Neural cell (in vitro differentiated cells): ENCODE data around the gene TOGARAM2. TPM values are rescaled to one million over a fixed set of nuclear protein-coding genes. Genes with fewer than 3 reads are reported as not detected.

Experiments used
- H2AFZ ChIP-seq: fragments of 200-600, 300-800 bp; sonication (generic), shearing (Covaris generic); 2 replicates; pipeline ENCODE4 v1.6.0; 2014; ENCODE audit warnings: low read depth, mild to moderate bottlenecking, antibody characterized with exemption, low read length, moderate library complexity
- H3F3A ChIP-seq: fragments of 200-600 bp; shearing (Covaris generic); 2 replicates; pipeline ENCODE4 v1.6.1; 2016; ENCODE audit warnings: mild to moderate bottlenecking, moderate library complexity, mixed read lengths, antibody characterized with exemption, low read length; ENCODE audit not compliant: insufficient read depth, poor library complexity, severe bottlenecking
- H3K27ac ChIP-seq: fragments of 200-600, 300-800 bp; sonication (generic), shearing (Covaris generic); 2 replicates; pipeline ENCODE4 v1.5.1; 2014; ENCODE audit warnings: mild to moderate bottlenecking, low read length, moderate library complexity
- H3K27me3 ChIP-seq: fragments of 300-800, 200-600 bp; sonication (generic), shearing (Covaris generic); 2 replicates; pipeline ENCODE4 v1.6.0; 2014; ENCODE audit warnings: mild to moderate bottlenecking, low read depth, low read length, moderate library complexity; ENCODE audit not compliant: insufficient read depth
- H3K36me3 ChIP-seq: fragments of 300-800, 200-600 bp; sonication (generic), shearing (Covaris generic); 2 replicates; pipeline ENCODE4 v1.5.1; 2014; ENCODE audit warnings: mild to moderate bottlenecking, antibody characterized with exemption, low read length, moderate library complexity; ENCODE audit not compliant: insufficient read depth
- H3K4me2 ChIP-seq: fragments of 300-800, 200-600 bp; sonication (generic), shearing (Covaris generic); 2 replicates; pipeline ENCODE4 v1.6.0; 2014; ENCODE audit warnings: mild to moderate bottlenecking, low read length
- H3K4me3 ChIP-seq: fragments of 300-800, 200-600 bp; sonication (generic), shearing (Covaris generic); 2 replicates; pipeline ENCODE4 v1.5.1; 2014; ENCODE audit warnings: mild to moderate bottlenecking, low read length, moderate library complexity
- H3K79me2 ChIP-seq: fragments of 200-600 bp; shearing (Covaris generic); replicated peaks from 2 replicates; pipeline ENCODE4 v1.6.0; 2014; ENCODE audit warnings: mild to moderate bottlenecking, low read length, moderate library complexity; ENCODE audit not compliant: insufficient read depth
- H3K9ac ChIP-seq: fragments of 300-800, 200-600 bp; sonication (generic), shearing (Covaris generic); 2 replicates; pipeline ENCODE4 v1.6.1; 2016; ENCODE audit warnings: mild to moderate bottlenecking, low read length, mixed read lengths
- H3K9me2 ChIP-seq: fragments of 200-600 bp; shearing (Covaris generic); 2 replicates; pipeline ENCODE4 v1.6.1; 2016; ENCODE audit warnings: mild to moderate bottlenecking, low read length, mixed read lengths; ENCODE audit not compliant: insufficient read depth
- H3K9me3 ChIP-seq: fragments of 200-600, 300-800 bp; sonication (generic), shearing (Covaris generic); 2 replicates; pipeline ENCODE4 v1.6.1; 2016; ENCODE audit warnings: mild to moderate bottlenecking, mixed run types, low read length, moderate library complexity, mixed read lengths
- H4K20me1 ChIP-seq: fragments of 200-600 bp; shearing (Covaris generic); 2 replicates; pipeline ENCODE4 v1.6.1; 2016; ENCODE audit warnings: mild to moderate bottlenecking, mixed run types; ENCODE audit not compliant: insufficient read depth
- CTCF ChIP-seq: fragments of 450-650 bp; IDR thresholded peaks from 2 replicates; pipeline ENCODE4 v1.5.1; 2014; ENCODE audit warnings: antibody characterized with exemption, mild to moderate bottlenecking, moderate library complexity; ENCODE audit not compliant: poor library complexity, severe bottlenecking
- EP300 ChIP-seq: fragments of 450-650 bp; conservative IDR thresholded peaks from 2 replicates; pipeline ENCODE4 v1.6.1; 2014; ENCODE audit warnings: antibody characterized with exemption, mild to moderate bottlenecking, moderate library complexity; ENCODE audit not compliant: poor library complexity, severe bottlenecking
- EZH2 ChIP-seq: fragments of 200-600, 300-800 bp; shearing (Covaris generic), sonication (generic); IDR thresholded peaks from 2 replicates; pipeline ENCODE4 v1.6.1; 2014; ENCODE audit warnings: antibody characterized with exemption, low read length, borderline replicate concordance, mild to moderate bottlenecking; ENCODE audit not compliant: insufficient read depth, poor library complexity, severe bottlenecking
- MXI1 ChIP-seq: fragments of 450-650 bp; conservative IDR thresholded peaks from 2 replicates; pipeline ENCODE4 v1.6.1; 2014; ENCODE audit warnings: antibody characterized with exemption, mild to moderate bottlenecking; ENCODE audit not compliant: poor library complexity, severe bottlenecking
- POLR2AphosphoS5 ChIP-seq: IDR thresholded peaks from 2 replicates; pipeline ENCODE4 v1.6.1; 2012
- RAD21 ChIP-seq: fragments of 450-650 bp; conservative IDR thresholded peaks from 2 replicates; pipeline ENCODE4 v1.6.1; 2014; ENCODE audit warnings: antibody characterized with exemption, mild to moderate bottlenecking, moderate library complexity
- SMC3 ChIP-seq: fragments of 450-650 bp; conservative IDR thresholded peaks from 2 replicates; pipeline ENCODE4 v1.6.1; 2014; ENCODE audit warnings: antibody characterized with exemption, mild to moderate bottlenecking, moderate library complexity; ENCODE audit not compliant: poor library complexity
- TAF1 ChIP-seq: IDR thresholded peaks from 2 replicates; pipeline ENCODE4 v1.6.1; 2012; ENCODE audit warnings: low read depth
- polyA plus RNA-seq: library from polyadenylated mRNA; depleted of rRNA; stranded (reverse); fragments of >200 nt; gene quantifications from 2 replicates; pipeline ENCODE4 v1.2.3, GENCODE V29; 2014
- TF ChIP-seq, protein P1 (sequence below): IDR thresholded peaks from 2 replicates; pipeline ENCODE4 v1.6.1; 2012; ENCODE audit warnings: borderline replicate concordance

The TOGARAM2 gene
- polyA plus RNA-seq, 1 donor from 2014 or later: 0.10 TPM

- H3K36me3 ChIP-seq: no peaks in the 10 kb centered on the region
- H3K4me3 ChIP-seq: no peak overlapping the region
- no peaks in the 10 kb centered on the region for H3K27me3 ChIP-seq
- no peak overlapping the region for H3K27ac ChIP-seq
- H2AFZ ChIP-seq: no peak overlapping the region
- H3K9ac ChIP-seq: no peak overlapping the region
- H3F3A ChIP-seq: no peaks in the 10 kb centered on the region
- H3K79me2 ChIP-seq: no peaks in the 10 kb centered on the region
- TF ChIP-seq RAD21 (no peak), SMC3 (no peak), CTCF (no peak), MXI1 (no peak)
- no peaks in the 10 kb centered on the region for H4K20me1 ChIP-seq
- H3K9me2 ChIP-seq: no peaks in the 10 kb centered on the region
- H3K9me3 ChIP-seq: no peaks in the 10 kb centered on the region
- no peak overlapping the region for H3K4me2 ChIP-seq
These were observed 35.4 kb downstream of the TOGARAM2 start for GRCh38 chr2:29016504-29016903.

- Histone ChIP-seq H3K27ac (no peak overlapping the region), H3F3A (no peaks in the 10 kb centered on the region), H3K9me3 (no peaks in the 10 kb centered on the region), H3K9ac (no peak overlapping the region), H3K36me3 (no peaks in the 10 kb centered on the region), H3K4me2 (no peak overlapping the region), H3K79me2 (no peaks in the 10 kb centered on the region), H3K4me3 (no peak overlapping the region), H3K27me3 (no peaks in the 10 kb centered on the region), H3K9me2 (no peaks in the 10 kb centered on the region), H2AFZ (no peak overlapping the region), H4K20me1 (no peaks in the 10 kb centered on the region)
- TF ChIP-seq, protein P1, sequence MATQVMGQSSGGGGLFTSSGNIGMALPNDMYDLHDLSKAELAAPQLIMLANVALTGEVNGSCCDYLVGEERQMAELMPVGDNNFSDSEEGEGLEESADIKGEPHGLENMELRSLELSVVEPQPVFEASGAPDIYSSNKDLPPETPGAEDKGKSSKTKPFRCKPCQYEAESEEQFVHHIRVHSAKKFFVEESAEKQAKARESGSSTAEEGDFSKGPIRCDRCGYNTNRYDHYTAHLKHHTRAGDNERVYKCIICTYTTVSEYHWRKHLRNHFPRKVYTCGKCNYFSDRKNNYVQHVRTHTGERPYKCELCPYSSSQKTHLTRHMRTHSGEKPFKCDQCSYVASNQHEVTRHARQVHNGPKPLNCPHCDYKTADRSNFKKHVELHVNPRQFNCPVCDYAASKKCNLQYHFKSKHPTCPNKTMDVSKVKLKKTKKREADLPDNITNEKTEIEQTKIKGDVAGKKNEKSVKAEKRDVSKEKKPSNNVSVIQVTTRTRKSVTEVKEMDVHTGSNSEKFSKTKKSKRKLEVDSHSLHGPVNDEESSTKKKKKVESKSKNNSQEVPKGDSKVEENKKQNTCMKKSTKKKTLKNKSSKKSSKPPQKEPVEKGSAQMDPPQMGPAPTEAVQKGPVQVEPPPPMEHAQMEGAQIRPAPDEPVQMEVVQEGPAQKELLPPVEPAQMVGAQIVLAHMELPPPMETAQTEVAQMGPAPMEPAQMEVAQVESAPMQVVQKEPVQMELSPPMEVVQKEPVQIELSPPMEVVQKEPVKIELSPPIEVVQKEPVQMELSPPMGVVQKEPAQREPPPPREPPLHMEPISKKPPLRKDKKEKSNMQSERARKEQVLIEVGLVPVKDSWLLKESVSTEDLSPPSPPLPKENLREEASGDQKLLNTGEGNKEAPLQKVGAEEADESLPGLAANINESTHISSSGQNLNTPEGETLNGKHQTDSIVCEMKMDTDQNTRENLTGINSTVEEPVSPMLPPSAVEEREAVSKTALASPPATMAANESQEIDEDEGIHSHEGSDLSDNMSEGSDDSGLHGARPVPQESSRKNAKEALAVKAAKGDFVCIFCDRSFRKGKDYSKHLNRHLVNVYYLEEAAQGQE: no peak
- no peak for TF ChIP-seq POLR2AphosphoS5
- TF ChIP-seq EP300: no peak
- TF ChIP-seq SMC3: no peak
- no peak for TF ChIP-seq EZH2
- no peak for TF ChIP-seq RAD21
- TF ChIP-seq MXI1: no peak
- no peak for TF ChIP-seq TAF1
- no peak for TF ChIP-seq CTCF
These were observed 36.8 kb downstream of the TOGARAM2 start for GRCh38 chr2:29017716-29018435.
